ENCODE results near the gene OSMR. TPM values are rescaled to one million over a fixed set of nuclear protein-coding genes. Genes with fewer than 3 reads are reported as not detected.
"Not testable (repeated sequence)": the region's sequence is repeated elsewhere in the genome, so short reads cannot be mapped to it uniquely, and the experiment has no call there.

Gene OSMR
- total and polyA plus RNA-seq, 2 donors (not counting 1 experiment from before 2014, with no cell fraction given) = not detected

DNA sequence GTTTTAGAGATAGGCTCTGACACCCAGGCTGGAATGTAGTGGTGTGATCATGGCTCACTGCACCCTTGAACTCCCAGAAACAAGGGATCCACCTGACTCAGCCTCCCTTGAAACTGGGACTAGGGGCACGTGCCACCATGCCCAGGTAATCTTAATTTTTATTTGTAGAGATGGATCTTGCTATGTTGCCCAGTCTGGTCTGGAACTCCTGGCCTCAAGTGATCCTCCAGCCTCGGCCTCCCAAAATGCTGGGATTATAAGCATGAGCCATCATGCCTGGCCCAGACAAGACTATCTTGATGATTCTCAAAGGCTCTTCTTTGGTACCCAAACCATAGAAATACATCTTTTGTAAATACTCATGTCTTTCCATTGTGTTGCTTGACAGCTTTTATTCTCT, 10.8 kb downstream of the OSMR start:
- Mint-ChIP-seq H3K9me3 (ENCODE audit: insufficient read depth) (no peaks in the 10 kb centered on the region), H3K27ac (no peak overlapping the region), H3K4me3 (no peak overlapping the region), H3K4me1 (no peaks in the 10 kb centered on the region), H3K27me3 (peaks cover 9% of the 10 kb centered on the region)
- TF ChIP-seq EZH2 (IDR thresholded peaks at IDR 0.05; ENCODE audit: borderline replicate concordance, insufficient read depth, low read depth, low read length, poor library complexity, severe bottlenecking) (no peak), CTCF (IDR thresholded peaks at IDR 0.05) (no peak)
- WGBS (ENCODE audit: insufficient coverage) = 78% methylated on average over 2 of the region's 2 CpGs
- intact Hi-C loops (cut with micrococcal nuclease) = no loop called here
- ATAC-seq (ENCODE audit: low read depth) = no peak
- H3K36me3 ChIP-seq (replicated peaks in 1 of 2; ENCODE audit: control extremely low read depth in 1 of 2, control insufficient read depth in 1 of 2, extremely low read depth in 1 of 2, insufficient read depth in 2 of 2, low read length in 1 of 2) = no peaks in the 10 kb centered on the region
- H3K9me3 ChIP-seq (ENCODE audit: control extremely low read depth in 1 of 3, control insufficient read depth in 2 of 3, insufficient read depth in 1 of 3, low read length in 2 of 3) = peaks cover 0 to 6% (median 0%) of the 10 kb centered on the region in 3 donors
- ChIA-PET CTCF (no interaction called here), POLR2A (no interaction called here)
- no peaks in the 10 kb centered on the region for H4K20me1 ChIP-seq (ENCODE audit: control insufficient read depth, insufficient read depth, low read length, poor library complexity, severe bottlenecking)
- H3K4me1 ChIP-seq (ENCODE audit: control insufficient read depth in 2 of 2, insufficient read depth in 2 of 2, low read length in 2 of 2) = no peaks in the 10 kb centered on the region
- no peaks in the 10 kb centered on the region for H3K79me2 ChIP-seq (ENCODE audit: control insufficient read depth, insufficient read depth, low read length)
- no peak overlapping the region for H3K27ac ChIP-seq (ENCODE audit: low read length in 2 of 2)
- no peaks in the 10 kb centered on the region for H3K27me3 ChIP-seq (replicated peaks in 1 of 4; ENCODE audit: control extremely low read depth in 1 of 4, control insufficient read depth in 3 of 4, insufficient read depth in 4 of 4, low read length in 3 of 4)
- no peak overlapping the region for H3K4me2 ChIP-seq (replicated peaks; ENCODE audit: low read depth, low read length, poor library complexity, severe bottlenecking)
- DNase-seq = no peak
- H3K4me3 ChIP-seq (ENCODE audit: control extremely low read depth in 1 of 5, extremely low read depth in 1 of 5, insufficient read depth in 1 of 5, low read depth in 2 of 5, low read length in 4 of 5) = no peak overlapping the region
- H2AFZ ChIP-seq (ENCODE audit: insufficient read depth, low read depth, low read length, poor library complexity, severe bottlenecking) = no peak overlapping the region
- no peak overlapping the region for H3K9ac ChIP-seq (ENCODE audit: low read length)

DNA sequence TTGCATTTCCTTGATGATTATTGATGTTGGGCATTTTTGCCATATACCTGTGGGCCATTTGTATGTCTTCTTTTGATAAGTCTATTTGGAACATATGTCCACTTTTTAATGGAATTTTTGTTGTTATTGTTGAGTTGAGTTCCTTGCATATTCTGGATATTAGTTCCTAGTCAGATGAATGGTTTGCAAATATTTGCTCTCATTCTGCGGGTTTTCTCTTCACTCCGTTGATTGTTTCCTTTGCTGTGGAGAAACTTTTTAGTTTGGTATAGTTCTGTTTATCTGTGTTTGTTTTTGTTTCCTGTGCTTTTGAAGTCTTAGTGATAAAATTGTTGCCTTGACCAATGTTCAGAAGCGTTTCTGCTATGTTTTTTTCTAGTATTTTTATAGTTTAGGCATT, 13.0 kb downstream of the OSMR start:
- Histone ChIP-seq H3K79me2 (ENCODE audit: control insufficient read depth, insufficient read depth, low read length) (no peaks in the 10 kb centered on the region), H3K4me1 (ENCODE audit: control insufficient read depth in 2 of 2, insufficient read depth in 2 of 2, low read length in 2 of 2) (no peaks in the 10 kb centered on the region), H3K36me3 (replicated peaks in 1 of 2; ENCODE audit: control extremely low read depth in 1 of 2, control insufficient read depth in 1 of 2, extremely low read depth in 1 of 2, insufficient read depth in 2 of 2, low read length in 1 of 2) (no peaks in the 10 kb centered on the region), H3K27ac (ENCODE audit: low read length in 2 of 2) (no peak overlapping the region), H3K9ac (ENCODE audit: low read length) (no peak overlapping the region), H3K9me3 (ENCODE audit: control extremely low read depth in 1 of 3, control insufficient read depth in 2 of 3, insufficient read depth in 1 of 3, low read length in 2 of 3) (peaks cover 0 to 13% (median 0%) of the 10 kb centered on the region in 3 donors), H3K4me2 (replicated peaks; ENCODE audit: low read depth, low read length, poor library complexity, severe bottlenecking) (no peak overlapping the region), H2AFZ (ENCODE audit: insufficient read depth, low read depth, low read length, poor library complexity, severe bottlenecking) (no peak overlapping the region), H4K20me1 (ENCODE audit: control insufficient read depth, insufficient read depth, low read length, poor library complexity, severe bottlenecking) (no peaks in the 10 kb centered on the region), H3K4me3 (ENCODE audit: control extremely low read depth in 1 of 5, extremely low read depth in 1 of 5, insufficient read depth in 1 of 5, low read depth in 2 of 5, low read length in 4 of 5) (no peak overlapping the region), H3K27me3 (replicated peaks in 1 of 4; ENCODE audit: control extremely low read depth in 1 of 4, control insufficient read depth in 3 of 4, insufficient read depth in 4 of 4, low read length in 3 of 4) (no peaks in the 10 kb centered on the region)
- Mint-ChIP-seq H3K9me3 (ENCODE audit: insufficient read depth) (no peaks in the 10 kb centered on the region), H3K27ac (no peak overlapping the region), H3K27me3 (peaks cover 9% of the 10 kb centered on the region), H3K4me3 (no peak overlapping the region), H3K4me1 (no peaks in the 10 kb centered on the region)
- ATAC-seq (ENCODE audit: low read depth) (no peak), DNase-seq (no peak)
- CTCF ChIA-PET = no interaction called here
- TF ChIP-seq EZH2 (IDR thresholded peaks at IDR 0.05; ENCODE audit: borderline replicate concordance, insufficient read depth, low read depth, low read length, poor library complexity, severe bottlenecking) (no peak), CTCF (IDR thresholded peaks at IDR 0.05) (no peak)
- POLR2A ChIA-PET = no interaction called here
- 86% methylated on average over 2 of the region's 3 CpGs for WGBS (ENCODE audit: insufficient coverage)
- intact Hi-C loops (cut with micrococcal nuclease) = no loop called here

DNA sequence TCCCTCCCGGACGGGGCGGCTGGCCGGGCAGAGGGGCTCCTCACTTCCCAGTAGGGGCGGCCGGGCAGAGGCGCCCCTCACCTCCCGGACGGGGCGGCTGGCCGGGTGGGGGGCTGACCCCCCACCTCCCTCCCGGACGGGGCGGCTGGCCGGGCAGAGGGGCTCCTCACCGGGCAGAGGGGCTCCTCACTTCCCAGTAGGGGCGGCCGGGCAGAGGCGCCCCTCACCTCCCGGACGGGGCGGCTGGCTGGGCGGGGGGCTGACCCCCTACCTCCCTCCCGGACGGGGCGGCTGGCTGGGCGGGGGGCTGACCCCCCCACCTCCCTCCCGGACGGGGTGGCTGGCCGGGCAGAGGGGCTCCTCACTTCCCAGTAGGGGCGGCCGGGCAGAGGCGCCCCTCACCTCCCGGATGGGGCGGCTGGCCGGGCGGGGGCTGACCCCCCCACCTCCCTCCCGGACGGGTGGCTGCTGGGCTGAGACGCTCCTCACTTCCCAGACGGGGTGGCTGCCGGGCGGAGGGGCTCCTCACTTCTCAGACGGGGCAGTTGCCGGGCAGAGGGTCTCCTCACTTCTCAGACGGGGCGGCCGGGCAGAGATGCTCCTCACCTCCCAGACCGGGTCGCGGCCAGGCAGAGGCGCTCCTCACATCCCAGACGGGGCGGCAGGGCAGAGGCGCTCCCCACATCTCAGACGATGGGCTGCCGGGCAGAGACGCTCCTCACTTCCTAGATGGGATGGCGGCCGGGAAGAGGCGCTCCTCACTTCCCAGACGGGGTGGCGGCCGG, 16.4 kb downstream of the OSMR start:
- H3K9ac ChIP-seq (ENCODE audit: low read length); H3K27me3 ChIP-seq (replicated peaks in 1 of 4; ENCODE audit: control extremely low read depth in 1 of 4, control insufficient read depth in 3 of 4, insufficient read depth in 4 of 4, low read length in 3 of 4); CTCF ChIA-PET; H3K79me2 ChIP-seq (ENCODE audit: control insufficient read depth, insufficient read depth, low read length); H3K27me3 Mint-ChIP-seq; H3K36me3 ChIP-seq (replicated peaks in 1 of 2; ENCODE audit: control extremely low read depth in 1 of 2, control insufficient read depth in 1 of 2, extremely low read depth in 1 of 2, insufficient read depth in 2 of 2, low read length in 1 of 2); H3K4me2 ChIP-seq (replicated peaks; ENCODE audit: low read depth, low read length, poor library complexity, severe bottlenecking); H3K4me3 Mint-ChIP-seq; POLR2A ChIA-PET; H3K27ac ChIP-seq (ENCODE audit: low read length in 2 of 2); H4K20me1 ChIP-seq (ENCODE audit: control insufficient read depth, insufficient read depth, low read length, poor library complexity, severe bottlenecking); H3K9me3 Mint-ChIP-seq (ENCODE audit: insufficient read depth); DNase-seq; H2AFZ ChIP-seq (ENCODE audit: insufficient read depth, low read depth, low read length, poor library complexity, severe bottlenecking); ATAC-seq (ENCODE audit: low read depth); intact Hi-C loops (cut with micrococcal nuclease); H3K4me3 ChIP-seq (ENCODE audit: control extremely low read depth in 1 of 5, extremely low read depth in 1 of 5, insufficient read depth in 1 of 5, low read depth in 2 of 5, low read length in 4 of 5); H3K4me1 ChIP-seq (ENCODE audit: control insufficient read depth in 2 of 2, insufficient read depth in 2 of 2, low read length in 2 of 2); H3K4me1 Mint-ChIP-seq; H3K27ac Mint-ChIP-seq: not testable (repeated sequence)
- H3K9me3 ChIP-seq (ENCODE audit: control extremely low read depth in 1 of 3, control insufficient read depth in 2 of 3, insufficient read depth in 1 of 3, low read length in 2 of 3) = peaks cover 0 to 24% (median 3%) of the 10 kb centered on the region in 3 donors
- 100% methylated on average over 4 of the region's 64 CpGs for WGBS (ENCODE audit: insufficient coverage)
